ENCODE measurements around the gene PIGX. TPM values are rescaled to one million over a fixed set of nuclear protein-coding genes. Genes with fewer than 3 reads are reported as not detected.

Gene PIGX
- 10 to 100 TPM; 18.9 to 27.9 (median 22.3) TPM for total RNA-seq
- total RNA-seq (2013), result 18.6 TPM
- 12.3 to 53.2 (median 21.1) reads per million in 29 experiments for total RNA-seq

DNA sequence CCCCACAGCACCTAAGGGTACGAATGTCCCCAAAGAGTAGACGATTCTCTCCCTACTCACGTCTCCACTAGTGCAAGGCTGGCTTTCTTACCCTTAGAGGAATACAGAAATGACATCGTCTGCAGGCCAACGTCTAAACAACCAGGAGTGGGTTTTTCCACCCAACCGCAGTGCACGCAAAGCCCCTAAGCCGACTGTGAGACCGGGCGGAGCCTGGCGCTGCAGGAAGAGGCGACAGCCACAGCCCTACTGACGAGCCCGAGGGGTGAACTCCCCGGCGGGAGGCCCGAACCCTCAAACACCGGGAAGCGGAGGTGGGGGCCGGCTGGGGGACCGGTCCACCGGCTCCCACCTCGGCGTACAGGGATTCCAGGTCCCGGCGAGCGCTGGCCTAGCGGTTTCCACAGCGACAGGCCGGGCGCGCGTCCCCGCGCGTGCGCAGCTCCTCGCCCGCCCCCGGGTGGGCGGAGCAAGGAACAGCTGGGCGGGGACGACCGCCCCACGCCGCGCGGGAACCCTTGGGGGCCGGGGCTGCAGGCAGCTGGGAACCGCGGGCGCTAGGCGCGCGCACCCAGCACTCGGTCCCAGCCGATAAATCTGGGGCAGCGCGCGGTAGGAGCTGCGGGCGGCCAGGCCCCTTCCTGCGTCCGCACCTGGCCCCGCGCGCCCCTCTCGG is at the start of gene PIGX, which contains the start of gene CEP19:
TSS of gene PIGX (plus strand) at position 540 of the 676 bp plus-strand sequence.
TSS of gene CEP19 (minus strand) at position 413 of the 676 bp plus-strand sequence. CDS start 3,593 bp downstream, outside the sequence.
- H3K36me3 ChIP-seq (ENCODE audit: control insufficient read depth in 2 of 2, extremely low read depth in 1 of 2, insufficient read depth in 1 of 2, low read length in 1 of 2), result no peaks in the 10 kb centered on the region
- no peaks in the 10 kb centered on the region for H3K27me3 ChIP-seq (replicated peaks in 1 of 2; ENCODE audit: control insufficient read depth in 2 of 2, extremely low read depth in 1 of 2, insufficient read depth in 2 of 2, low read length in 1 of 2)
- under 1% methylated on average over 65 of the region's 68 CpGs for WGBS (ENCODE audit: insufficient coverage)
- ChIA-PET CTCF (interaction anchor here in 1 of 2 donors (1.0 to 1.6 kb wide), 3 partner anchors 27 to 102 kb away, joined by 4 to 5 read pairs (median 4); partner anchors contain the start of gene PAK2), POLR2A (interaction anchor here in 1 of 2 donors (0.5 to 2.5 kb wide), 2 partner anchors 24 to 28 kb away, joined by 4 to 18 read pairs; partner anchors contain the start of gene PAK2)
- H3K4me3 ChIP-seq (ENCODE audit: control insufficient read depth in 1 of 2, extremely low read depth in 1 of 2, low read length in 1 of 2), result peak within 1 kb of the TSS; percentile 70 to 91
- H3K4me1 ChIP-seq (ENCODE audit: control insufficient read depth in 1 of 2, extremely low read depth in 1 of 2, insufficient read depth in 2 of 2, low read length in 2 of 2), result peaks cover 6 to 25% of the 10 kb centered on the region in 2 experiments
- peak; percentile 82 to 90 (median 87) for ATAC-seq (replicated peaks in 1 of 4)
- Mint-ChIP-seq H3K4me1 (peaks cover 28 to 41% (median 35%) of the 10 kb centered on the region in 3 donors), H3K27me3 (no peaks in the 10 kb centered on the region), H3K36me3 (peaks cover 5% of the 10 kb centered on the region), H3K27ac (peak within 1 kb of the TSS; percentile 98 to 99), H3K9me3 (no peaks in the 10 kb centered on the region), H3K4me3 (peak within 1 kb of the TSS; percentile 92 to 97 (median 95))
- DNase-seq, result peak; percentile 82 to 98 (median 93)
- H3K27ac ChIP-seq (ENCODE audit: low read length), result peak within 1 kb of the TSS; percentile 99
- H3K9me3 ChIP-seq, result no peaks in the 10 kb centered on the region

DNA sequence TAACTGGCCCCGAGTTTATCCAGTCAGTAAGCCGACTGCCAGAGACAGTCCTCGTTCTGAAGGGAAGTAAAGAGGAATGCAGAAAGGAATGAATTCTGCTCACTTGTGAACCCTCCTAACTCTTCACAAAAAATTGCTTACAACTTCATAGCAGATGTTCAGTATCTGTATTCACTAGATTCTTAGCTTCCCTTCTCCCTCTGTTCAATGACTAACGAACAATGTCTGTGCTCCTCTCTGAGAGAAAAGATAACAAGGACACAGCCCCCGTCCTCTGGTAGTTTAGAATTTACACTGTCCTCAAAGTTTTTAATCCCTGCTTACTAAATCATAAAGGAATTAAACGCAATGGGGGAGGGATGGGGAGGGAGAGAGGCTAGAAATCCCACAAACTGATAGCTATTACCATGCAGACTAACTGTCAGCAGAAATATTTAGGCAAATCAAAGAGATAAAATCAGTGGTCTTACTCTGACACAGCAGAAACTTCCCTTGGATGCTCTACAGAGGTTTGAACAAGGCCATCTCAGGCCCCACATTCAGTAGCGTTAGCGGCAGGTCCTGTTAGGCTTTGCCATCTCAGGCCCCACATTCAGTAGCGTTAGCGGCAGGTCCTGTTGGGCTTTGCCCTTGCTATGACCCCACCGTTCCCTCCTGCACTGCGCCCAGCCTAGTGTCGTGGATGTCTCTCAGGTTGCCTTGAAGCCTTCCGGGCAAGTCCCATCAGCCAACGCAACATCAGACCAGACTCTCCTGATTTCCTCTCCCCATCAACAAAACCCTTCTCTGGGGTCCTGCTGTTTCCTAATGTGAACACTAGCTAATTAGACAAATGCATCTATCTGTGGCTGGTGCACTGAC is 49.2 kb upstream of the PIGX start:
- Histone ChIP-seq H3K27me3 (replicated peaks in 1 of 2; ENCODE audit: control insufficient read depth in 2 of 2, extremely low read depth in 1 of 2, insufficient read depth in 2 of 2, low read length in 1 of 2) (peaks cover 0 to 2% of the 10 kb centered on the region in 2 experiments), H3K9me3 (no peaks in the 10 kb centered on the region), H3K36me3 (ENCODE audit: control insufficient read depth in 2 of 2, extremely low read depth in 1 of 2, insufficient read depth in 1 of 2, low read length in 1 of 2) (peaks cover 14 to 36% of the 10 kb centered on the region in 2 donors), H3K4me1 (ENCODE audit: control insufficient read depth in 1 of 2, extremely low read depth in 1 of 2, insufficient read depth in 2 of 2, low read length in 2 of 2) (no peaks in the 10 kb centered on the region), H3K27ac (ENCODE audit: low read length) (no peak overlapping the region), H3K4me3 (ENCODE audit: control insufficient read depth in 1 of 2, extremely low read depth in 1 of 2, low read length in 1 of 2) (no peak overlapping the region)
- H3K4me3 Mint-ChIP-seq, result no peak overlapping the region
- ChIA-PET POLR2A (no interaction called here), CTCF (interaction anchor here in 1 of 2 donors (1.4 kb wide), 1 partner anchor 31 kb away, joined by 3 read pairs; no protein-coding TSS in a partner anchor)
- H3K36me3 Mint-ChIP-seq, result peaks cover 18% of the 10 kb centered on the region
- H3K4me1 Mint-ChIP-seq, result no peaks in the 10 kb centered on the region
- 94% methylated on average over 7 of the region's 15 CpGs for WGBS (ENCODE audit: insufficient coverage)
- H3K27ac Mint-ChIP-seq, result peak overlapping the region in 1 of 2 donors; percentile 39
- DNase-seq, result no peak
- no peak for ATAC-seq (replicated peaks in 1 of 4)
- H3K9me3 Mint-ChIP-seq, result no peaks in the 10 kb centered on the region
- no peaks in the 10 kb centered on the region for H3K27me3 Mint-ChIP-seq

DNA sequence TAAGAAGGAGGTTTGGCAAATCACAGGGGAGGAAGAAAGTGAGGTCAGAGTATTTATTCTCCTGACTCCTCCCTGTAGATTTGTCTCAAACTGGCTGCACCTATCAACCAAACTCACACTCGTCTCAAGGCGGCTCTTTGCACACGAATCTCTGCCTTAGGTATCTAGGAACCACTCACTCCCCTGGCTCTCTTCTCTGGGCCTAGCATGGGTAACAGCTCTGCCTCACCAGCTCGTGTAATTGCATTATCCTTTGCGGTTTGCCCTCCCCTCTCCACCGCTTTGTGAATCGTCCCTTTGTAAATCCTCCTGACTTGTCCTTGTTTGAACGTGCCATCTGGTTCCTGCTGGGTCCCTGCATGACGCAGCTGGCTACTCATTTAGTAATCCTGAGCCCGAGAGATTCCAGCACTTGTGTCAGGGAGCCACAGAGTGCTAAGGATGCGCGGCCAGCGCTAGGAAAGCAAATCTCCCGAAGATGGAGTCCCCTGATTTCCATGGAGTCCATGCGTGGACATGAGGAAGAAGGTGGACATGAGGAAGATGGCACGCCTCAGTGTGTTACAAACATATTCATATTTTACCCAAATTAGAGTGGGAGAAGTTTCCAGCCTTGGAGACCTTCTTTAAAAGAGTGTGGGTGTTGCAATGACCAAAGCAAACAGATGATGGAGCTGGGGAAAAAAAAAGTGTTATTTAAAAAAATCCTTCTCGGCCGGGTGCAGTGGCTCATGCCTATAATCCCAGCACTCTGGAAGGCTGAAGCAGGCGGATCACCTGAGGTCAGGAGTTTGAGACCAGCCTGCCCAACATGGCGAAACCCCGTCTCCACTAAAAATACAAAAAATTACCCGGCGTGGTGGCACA is 45.9 kb upstream of the PIGX start:
- no peaks in the 10 kb centered on the region for H3K9me3 ChIP-seq
- no peak overlapping the region for H3K27ac ChIP-seq (ENCODE audit: low read length)
- ChIA-PET POLR2A (interaction anchor here in 1 of 2 donors (0.6 kb wide), 1 partner anchor 86 kb away, joined by 12 read pairs; no protein-coding TSS in a partner anchor), CTCF (no interaction called here)
- peak overlapping the region in 1 of 2 donors; percentile 44 for H3K27ac Mint-ChIP-seq
- ATAC-seq (replicated peaks in 1 of 4), result no peak
- DNase-seq, result no peak
- no peak overlapping the region for H3K4me3 Mint-ChIP-seq
- H3K27me3 ChIP-seq (replicated peaks in 1 of 2; ENCODE audit: control insufficient read depth in 2 of 2, extremely low read depth in 1 of 2, insufficient read depth in 2 of 2, low read length in 1 of 2), result peaks cover 0 to 2% of the 10 kb centered on the region in 2 experiments
- no peaks in the 10 kb centered on the region for H3K27me3 Mint-ChIP-seq
- no peak overlapping the region for H3K4me3 ChIP-seq (ENCODE audit: control insufficient read depth in 1 of 2, extremely low read depth in 1 of 2, low read length in 1 of 2)
- no peaks in the 10 kb centered on the region for H3K36me3 Mint-ChIP-seq
- H3K36me3 ChIP-seq (ENCODE audit: control insufficient read depth in 2 of 2, extremely low read depth in 1 of 2, insufficient read depth in 1 of 2, low read length in 1 of 2), result peaks cover 0 to 9% of the 10 kb centered on the region in 2 donors
- peaks cover 6 to 17% of the 10 kb centered on the region in 2 experiments for H3K4me1 ChIP-seq (ENCODE audit: control insufficient read depth in 1 of 2, extremely low read depth in 1 of 2, insufficient read depth in 2 of 2, low read length in 2 of 2)
- no peaks in the 10 kb centered on the region for H3K9me3 Mint-ChIP-seq
- WGBS (ENCODE audit: insufficient coverage), result 93% methylated on average over 21 of the region's 23 CpGs
- peaks cover 11 to 20% (median 16%) of the 10 kb centered on the region in 3 donors for H3K4me1 Mint-ChIP-seq

DNA sequence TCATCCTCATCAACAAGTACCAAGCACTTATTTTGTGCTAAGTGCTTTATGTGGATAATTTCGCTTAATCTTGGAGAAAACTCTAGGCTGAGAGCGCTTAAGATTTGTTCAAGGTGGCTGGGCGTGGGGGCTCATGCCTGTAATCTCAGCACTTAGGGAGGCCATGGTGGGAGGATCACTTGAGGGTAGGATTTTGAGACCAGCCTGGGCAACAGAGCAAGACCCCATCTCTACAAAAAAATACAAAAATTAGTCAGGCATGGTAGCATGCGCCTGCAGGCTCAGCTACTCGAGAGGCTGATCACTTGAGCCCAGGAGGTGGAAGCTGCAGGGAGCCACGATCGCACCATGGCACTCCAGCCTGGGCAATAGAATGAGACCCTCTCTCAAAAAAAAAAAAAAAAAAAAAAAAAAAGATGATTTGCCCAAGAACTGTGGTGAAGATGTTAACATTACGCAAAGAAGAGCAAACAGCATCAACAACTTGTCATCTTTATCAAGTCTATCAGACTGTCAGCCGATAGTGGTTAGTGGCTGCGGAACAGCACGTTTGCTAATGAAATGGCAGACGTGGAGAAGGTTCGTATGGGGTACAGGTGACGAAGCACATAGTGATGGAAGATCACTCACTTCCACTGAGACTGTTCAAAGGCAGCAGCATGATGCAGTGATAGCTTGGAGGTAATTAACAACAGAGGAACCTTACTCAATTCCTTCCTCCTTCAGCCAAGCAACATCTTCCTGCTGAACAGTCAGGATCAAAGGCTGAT is 44.9 kb upstream of the PIGX start:
- H3K27me3 Mint-ChIP-seq, result no peaks in the 10 kb centered on the region
- H3K27ac ChIP-seq (ENCODE audit: low read length), result no peak overlapping the region
- peak overlapping the region in 1 of 2 donors; percentile 44 for H3K27ac Mint-ChIP-seq
- ATAC-seq (replicated peaks in 1 of 4), result no peak
- H3K36me3 ChIP-seq (ENCODE audit: control insufficient read depth in 2 of 2, extremely low read depth in 1 of 2, insufficient read depth in 1 of 2, low read length in 1 of 2), result peaks cover 0 to 2% of the 10 kb centered on the region in 2 donors
- no peaks in the 10 kb centered on the region for H3K36me3 Mint-ChIP-seq
- H3K27me3 ChIP-seq (replicated peaks in 1 of 2; ENCODE audit: control insufficient read depth in 2 of 2, extremely low read depth in 1 of 2, insufficient read depth in 2 of 2, low read length in 1 of 2), result peaks cover 0 to 2% of the 10 kb centered on the region in 2 experiments
- no peak overlapping the region for H3K4me3 ChIP-seq (ENCODE audit: control insufficient read depth in 1 of 2, extremely low read depth in 1 of 2, low read length in 1 of 2)
- H3K4me1 ChIP-seq (ENCODE audit: control insufficient read depth in 1 of 2, extremely low read depth in 1 of 2, insufficient read depth in 2 of 2, low read length in 2 of 2), result peaks cover 10 to 17% of the 10 kb centered on the region in 2 experiments
- H3K4me1 Mint-ChIP-seq, result peaks cover 16 to 26% (median 22%) of the 10 kb centered on the region in 3 donors
- POLR2A ChIA-PET, result interaction anchor here in 1 of 2 donors (0.6 to 0.7 kb wide), 2 partner anchors 33 to 85 kb away, joined by 3 to 12 read pairs; no protein-coding TSS in a partner anchor
- no peaks in the 10 kb centered on the region for H3K9me3 Mint-ChIP-seq
- CTCF ChIA-PET, result interaction anchor here (0.6 kb wide), 2 partner anchors 11 to 155 kb away, joined by 7 to 8 read pairs; no protein-coding TSS in a partner anchor
- no peak overlapping the region for H3K4me3 Mint-ChIP-seq
- DNase-seq, result peak in 1 of 35 experiments; percentile 22
- H3K9me3 ChIP-seq, result no peaks in the 10 kb centered on the region
- whole genome bisulfite sequencing (ENCODE audit: insufficient coverage), result 93% methylated on average over 5 of the region's 14 CpGs

DNA sequence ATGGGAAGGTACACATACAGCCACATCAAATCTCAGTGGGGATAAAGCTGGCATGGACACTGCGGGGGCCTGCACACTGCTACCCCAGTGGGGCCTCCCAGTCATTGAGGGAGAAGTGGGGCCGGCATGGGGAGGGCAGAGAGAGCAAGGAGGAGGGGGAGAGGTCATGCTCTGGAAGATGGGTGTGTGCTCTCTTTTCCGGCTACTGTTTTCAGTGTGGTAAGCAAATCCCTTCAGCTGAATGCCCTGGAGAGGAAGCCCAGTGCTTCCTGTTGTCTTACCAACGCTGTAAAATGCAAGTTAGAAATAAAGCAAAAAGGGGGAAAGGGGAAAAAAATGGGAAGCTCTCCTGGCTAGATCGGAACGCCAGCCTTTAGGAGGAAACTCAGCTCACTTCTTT is 41.8 kb upstream of the PIGX start:
- no peaks in the 10 kb centered on the region for H3K36me3 ChIP-seq (ENCODE audit: control insufficient read depth in 2 of 2, extremely low read depth in 1 of 2, insufficient read depth in 1 of 2, low read length in 1 of 2)
- POLR2A ChIA-PET, result interaction anchor here in 1 of 2 donors (0.5 kb wide), 1 partner anchor 1195 kb away, joined by 5 read pairs; no protein-coding TSS in a partner anchor
- peak; percentile 12 to 71 (median 54) for ATAC-seq (replicated peaks in 1 of 4)
- Mint-ChIP-seq H3K9me3 (no peaks in the 10 kb centered on the region), H3K4me1 (peaks cover 16 to 29% (median 22%) of the 10 kb centered on the region in 3 donors), H3K27me3 (no peaks in the 10 kb centered on the region), H3K4me3 (peak overlapping the region; percentile 37 to 82 (median 49)), H3K27ac (peak overlapping the region; percentile 91 to 93), H3K36me3 (peaks cover 6% of the 10 kb centered on the region)
- no peak for DNase-seq
- H3K4me3 ChIP-seq (ENCODE audit: control insufficient read depth in 1 of 2, extremely low read depth in 1 of 2, low read length in 1 of 2), result no peak overlapping the region
- H3K27ac ChIP-seq (ENCODE audit: low read length), result peak overlapping the region; percentile 29
- peaks cover 10 to 17% of the 10 kb centered on the region in 2 experiments for H3K4me1 ChIP-seq (ENCODE audit: control insufficient read depth in 1 of 2, extremely low read depth in 1 of 2, insufficient read depth in 2 of 2, low read length in 2 of 2)
- 47% methylated on average over 2 of the region's 6 CpGs for WGBS (ENCODE audit: insufficient coverage)
- no peaks in the 10 kb centered on the region for H3K9me3 ChIP-seq
- peaks cover 0 to 2% of the 10 kb centered on the region in 2 experiments for H3K27me3 ChIP-seq (replicated peaks in 1 of 2; ENCODE audit: control insufficient read depth in 2 of 2, extremely low read depth in 1 of 2, insufficient read depth in 2 of 2, low read length in 1 of 2)
- CTCF ChIA-PET, result no interaction called here

All from T-cell (primary cell).